Choroid plexus epithelial cell (primary cell): ENCODE results near the gene ZNF516.

Source experiments
- DNase-seq: peaks from one replicate; pipeline ENCODE4 v3.0.0-alpha.2; 2010; ENCODE audit warnings: low read depth
- H3K4me3 ChIP-seq: 2 replicates; pipeline ENCODE4 v1.5.1; 2011; ENCODE audit warnings: low read depth, mild to moderate bottlenecking, control low read depth, low read length, moderate library complexity
- CTCF ChIP-seq: conservative IDR thresholded peaks from 2 replicates; pipeline ENCODE4 v1.5.1; 2011; ENCODE audit warnings: low read depth, mild to moderate bottlenecking, control low read depth, inconsistent platforms, low read length, moderate library complexity

Gene ZNF516

GRCh38 chr18:76367168-76368125 is 127.6 kb downstream of the ZNF516 start:
- TF ChIP-seq CTCF: no peak
- no peak overlapping the region for H3K4me3 ChIP-seq
- no peak for DNase-seq

- H3K4me3 ChIP-seq: no peak overlapping the region
- no peak for DNase-seq
- no peak for TF ChIP-seq CTCF
These were observed 129.5 kb downstream of the ZNF516 start for GRCh38 chr18:76365561-76365960.

GRCh38 chr18:76364282-76365259 is 130.5 kb downstream of the ZNF516 start:
- DNase-seq: no peak
- TF ChIP-seq CTCF: no peak
- no peak overlapping the region for H3K4me3 ChIP-seq

GRCh38 chr18:76363436-76364120 is 131.5 kb downstream of the ZNF516 start:
- TF ChIP-seq CTCF: no peak
- DNase-seq: peak; percentile 50
- no peak overlapping the region for H3K4me3 ChIP-seq

GRCh38 chr18:76362676-76363075 is 132.4 kb downstream of the ZNF516 start:
- H3K4me3 ChIP-seq: no peak overlapping the region
- no peak for DNase-seq
- no peak for TF ChIP-seq CTCF

GRCh38 chr18:76361219-76361618 is 133.8 kb downstream of the ZNF516 start:
- no peak overlapping the region for H3K4me3 ChIP-seq
- TF ChIP-seq CTCF: no peak
- DNase-seq: no peak
